ENCODE data around the gene SLC38A8. TPM values are rescaled to one million over a fixed set of nuclear protein-coding genes. Genes with fewer than 3 reads are reported as not detected.

Gene SLC38A8
- total and polyA plus RNA-seq, 12 donors: 0.45 to 30.8 (median 3.2) TPM; not detected in 8

- intact Hi-C loops (cut with DNase I): loop anchor here in 1 of 10 donors (10.0 kb wide), 1 partner anchor 66 kb away; the partner anchor contains the start of gene SLC38A8
- no peaks in the 10 kb centered on the region for H3K27me3 ChIP-seq
- H3K9me3 ChIP-seq: peaks cover 0 to 23% (median 5%) of the 10 kb centered on the region in 11 donors
- H3K4me3 ChIP-seq: no peak overlapping the region
- TF ChIP-seq, protein P1, sequence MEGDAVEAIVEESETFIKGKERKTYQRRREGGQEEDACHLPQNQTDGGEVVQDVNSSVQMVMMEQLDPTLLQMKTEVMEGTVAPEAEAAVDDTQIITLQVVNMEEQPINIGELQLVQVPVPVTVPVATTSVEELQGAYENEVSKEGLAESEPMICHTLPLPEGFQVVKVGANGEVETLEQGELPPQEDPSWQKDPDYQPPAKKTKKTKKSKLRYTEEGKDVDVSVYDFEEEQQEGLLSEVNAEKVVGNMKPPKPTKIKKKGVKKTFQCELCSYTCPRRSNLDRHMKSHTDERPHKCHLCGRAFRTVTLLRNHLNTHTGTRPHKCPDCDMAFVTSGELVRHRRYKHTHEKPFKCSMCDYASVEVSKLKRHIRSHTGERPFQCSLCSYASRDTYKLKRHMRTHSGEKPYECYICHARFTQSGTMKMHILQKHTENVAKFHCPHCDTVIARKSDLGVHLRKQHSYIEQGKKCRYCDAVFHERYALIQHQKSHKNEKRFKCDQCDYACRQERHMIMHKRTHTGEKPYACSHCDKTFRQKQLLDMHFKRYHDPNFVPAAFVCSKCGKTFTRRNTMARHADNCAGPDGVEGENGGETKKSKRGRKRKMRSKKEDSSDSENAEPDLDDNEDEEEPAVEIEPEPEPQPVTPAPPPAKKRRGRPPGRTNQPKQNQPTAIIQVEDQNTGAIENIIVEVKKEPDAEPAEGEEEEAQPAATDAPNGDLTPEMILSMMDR (IDR thresholded peaks at IDR 0.05): no peak
- peaks cover 0 to 6% (median 0%) of the 10 kb centered on the region in 9 donors for H3K4me1 ChIP-seq
- no peak for ATAC-seq
- H3K36me3 ChIP-seq: no peaks in the 10 kb centered on the region
- no peak overlapping the region for H3K27ac ChIP-seq
- DNase-seq: no peak
- 72 to 85% methylated on average over 5 of the region's 5 CpGs for WGBS, 2 donors
Observed at GRCh38 chr16:83978401-83978904, 64.1 kb downstream of the SLC38A8 start.

DNA sequence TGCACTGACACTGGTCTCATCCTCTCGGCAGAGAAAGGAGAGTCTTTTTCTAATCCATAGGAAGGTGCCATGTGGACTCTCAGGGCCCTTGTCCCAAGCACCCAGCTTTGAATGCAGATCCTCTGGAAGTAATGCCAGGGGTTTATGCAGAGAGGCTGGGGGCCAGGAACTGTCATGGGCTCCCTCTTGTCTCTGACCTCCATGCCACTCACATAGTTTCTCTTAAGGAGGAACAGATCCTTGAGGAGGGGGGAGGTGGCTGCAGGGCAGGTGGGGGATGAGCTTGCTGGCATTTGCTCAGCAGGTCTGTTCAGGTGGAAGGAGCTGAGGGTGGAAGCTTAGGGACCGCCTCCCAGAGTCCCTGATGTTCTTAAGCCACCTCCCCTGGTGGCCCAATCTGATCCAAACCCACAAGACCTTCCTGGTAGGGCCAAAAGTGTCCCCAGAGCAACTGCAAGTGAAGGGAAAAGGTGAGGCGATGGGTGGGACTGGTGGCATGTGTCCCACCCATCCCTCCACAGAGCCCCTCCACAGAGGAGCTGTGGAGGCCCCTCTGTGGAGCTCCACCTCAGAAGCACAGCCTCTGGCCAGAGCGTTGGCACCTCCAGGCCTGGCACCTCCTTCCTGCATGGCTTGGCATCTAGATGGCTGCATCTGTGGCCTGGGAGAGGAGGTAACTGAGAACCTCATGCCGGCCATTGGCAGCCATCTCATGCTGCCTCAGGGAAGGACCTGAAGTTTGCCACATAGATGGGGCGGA, 65.4 kb downstream of the SLC38A8 start:
- no peak overlapping the region for H3K27ac ChIP-seq
- H3K36me3 ChIP-seq: no peaks in the 10 kb centered on the region
- H3K27me3 ChIP-seq: no peaks in the 10 kb centered on the region
- H3K9me3 ChIP-seq: peaks cover 0 to 21% (median 5%) of the 10 kb centered on the region in 11 donors
- 87 to 93% methylated on average over 6 of the region's 6 CpGs for WGBS, 2 donors
- intact Hi-C loops (cut with DNase I): loop anchor here in 1 of 10 donors (10.0 kb wide), 1 partner anchor 68 kb away; the partner anchor contains the start of gene SLC38A8
- DNase-seq: no peak
- ATAC-seq: no peak
- TF ChIP-seq, protein P1 (IDR thresholded peaks at IDR 0.05): no peak
- H3K4me1 ChIP-seq: no peaks in the 10 kb centered on the region
- H3K4me3 ChIP-seq: no peak overlapping the region

- DNase-seq: no peak
Observed at GRCh38 chr16:83975590-83976260, 66.9 kb downstream of the SLC38A8 start.

GRCh38 chr16:83974475-83974874, 68.1 kb downstream of the SLC38A8 start:
- TF ChIP-seq, protein P1 (IDR thresholded peaks at IDR 0.05): no peak
- 37 to 52% methylated on average over 7 of the region's 7 CpGs for WGBS, 2 donors
- Histone ChIP-seq H3K9me3 (peaks cover 0 to 18% (median 5%) of the 10 kb centered on the region in 11 donors), H3K4me3 (no peak overlapping the region), H3K27ac (no peak overlapping the region), H3K36me3 (no peaks in the 10 kb centered on the region), H3K27me3 (peaks cover 0 to 11% (median 5%) of the 10 kb centered on the region in 7 donors), H3K4me1 (no peaks in the 10 kb centered on the region)
- intact Hi-C loops (cut with DNase I): loop anchor here in 2 of 10 donors (5.0 to 10.0 kb wide), 2 partner anchors 70 to 83 kb away; partner anchors contain the start of gene SLC38A8 (in 1 of the 2)
- DNase-seq: no peak
- no peak for ATAC-seq

More at GRCh38 chr16:83975590-83976260, 66.9 kb downstream of the SLC38A8 start:
- intact Hi-C loops (cut with DNase I): loop anchor here in 1 of 10 donors (10.0 kb wide), 1 partner anchor 69 kb away; the partner anchor contains the start of gene SLC38A8
- Histone ChIP-seq H3K27me3 (no peaks in the 10 kb centered on the region), H3K9me3 (peaks cover 0 to 18% (median 5%) of the 10 kb centered on the region in 11 donors), H3K4me3 (no peak overlapping the region), H3K4me1 (no peaks in the 10 kb centered on the region), H3K27ac (no peak overlapping the region), H3K36me3 (no peaks in the 10 kb centered on the region)
- TF ChIP-seq, protein P1 (IDR thresholded peaks at IDR 0.05): no peak
- ATAC-seq: no peak
- WGBS, 2 donors: 80 to 88% methylated on average over 15 of the region's 15 CpGs
